GM12891 (cell line): ENCODE measurements around the gene ZNF282.

Experiments
- POLR2A ChIP-seq: IDR thresholded peaks from 2 replicates; pipeline ENCODE4 v1.6.1; 2011; ENCODE audit warnings: low read depth, low read length, control low read depth
- POLR2AphosphoS5 ChIP-seq: IDR thresholded peaks from 2 replicates; pipeline ENCODE4 v1.6.1; 2011; ENCODE audit warnings: low read depth, low read length, control low read depth
- SPI1 ChIP-seq: IDR thresholded peaks from 2 replicates; pipeline ENCODE4 v1.6.1; 2011; ENCODE audit warnings: low read depth, low read length, control low read depth
- TAF1 ChIP-seq: IDR thresholded peaks from 2 replicates; pipeline ENCODE4 v1.6.1; 2011; ENCODE audit warnings: low read depth, low read length, control low read depth

GRCh38 chr7:149184274-149184673 lies 11.1 kb upstream of the ZNF282 start:
- no peak for TF ChIP-seq POLR2A
- TF ChIP-seq TAF1 = no peak
- no peak for TF ChIP-seq POLR2AphosphoS5
- TF ChIP-seq SPI1 = no peak
